22Rv1 (cell line): ENCODE results near the gene NLN.

Experiments
- H3K27ac ChIP-seq: fragments of 450-650 bp; 2 replicates; pipeline ENCODE4 v1.5.1; 2017
- CTCF ChIP-seq: fragments of 450-650 bp; IDR thresholded peaks from 2 replicates; pipeline ENCODE4 v1.5.1; 2017; ENCODE audit warnings: mild to moderate bottlenecking
- ZFX ChIP-seq: fragments of 450-650 bp; IDR thresholded peaks from 2 replicates; pipeline ENCODE4 v1.6.1; 2017; ENCODE audit warnings: antibody characterized with exemption, borderline replicate concordance

NLN gene

GRCh38 chr5:65811885-65812284 is 89.9 kb downstream of the NLN start:
- TF ChIP-seq CTCF = no peak
- no peak for TF ChIP-seq ZFX
- no peak overlapping the region for H3K27ac ChIP-seq

GRCh38 chr5:65812648-65813047 is 90.6 kb downstream of the NLN start:
- TF ChIP-seq CTCF (no peak), ZFX (no peak)

GRCh38 chr5:65813174-65813573 is 91.2 kb downstream of the NLN start:
- TF ChIP-seq ZFX (no peak), CTCF (no peak)

More at GRCh38 chr5:65812648-65813047, 90.6 kb downstream of the NLN start:
- no peak overlapping the region for H3K27ac ChIP-seq

GRCh38 chr5:65815161-65815560 is 93.2 kb downstream of the NLN start:
- no peak for TF ChIP-seq ZFX
- H3K27ac ChIP-seq = no peak overlapping the region

More at GRCh38 chr5:65813174-65813573, 91.2 kb downstream of the NLN start:
- H3K27ac ChIP-seq = no peak overlapping the region

DNA sequence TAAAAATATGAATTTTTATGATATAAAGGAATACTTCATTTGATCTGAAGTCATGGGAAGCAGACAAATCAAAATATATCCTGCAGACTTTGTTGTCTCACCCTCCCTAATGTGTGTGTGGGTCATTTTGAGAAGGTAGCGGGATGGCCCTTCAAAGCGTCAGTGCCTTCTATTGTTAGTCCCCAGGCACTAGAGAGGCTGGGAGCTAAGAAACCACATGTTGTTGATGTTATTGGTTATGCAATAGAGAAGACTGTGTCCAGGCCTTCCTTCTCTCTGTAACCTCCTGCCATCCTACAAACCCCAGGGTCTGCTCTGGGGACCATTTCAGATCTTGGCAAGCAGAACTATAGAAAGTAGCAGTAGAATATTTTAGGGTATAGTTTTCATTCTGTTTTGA is 94.7 kb downstream of the NLN start:
- no peak for TF ChIP-seq ZFX
- TF ChIP-seq CTCF = no peak
- H3K27ac ChIP-seq = no peak overlapping the region

GRCh38 chr5:65817931-65818330 is 95.9 kb downstream of the NLN start:
- H3K27ac ChIP-seq = no peak overlapping the region
- no peak for TF ChIP-seq CTCF
- TF ChIP-seq ZFX = no peak

GRCh38 chr5:65818592-65818991 is 96.6 kb downstream of the NLN start:
- no peak for TF ChIP-seq ZFX
- no peak for TF ChIP-seq CTCF
- no peak overlapping the region for H3K27ac ChIP-seq

DNA sequence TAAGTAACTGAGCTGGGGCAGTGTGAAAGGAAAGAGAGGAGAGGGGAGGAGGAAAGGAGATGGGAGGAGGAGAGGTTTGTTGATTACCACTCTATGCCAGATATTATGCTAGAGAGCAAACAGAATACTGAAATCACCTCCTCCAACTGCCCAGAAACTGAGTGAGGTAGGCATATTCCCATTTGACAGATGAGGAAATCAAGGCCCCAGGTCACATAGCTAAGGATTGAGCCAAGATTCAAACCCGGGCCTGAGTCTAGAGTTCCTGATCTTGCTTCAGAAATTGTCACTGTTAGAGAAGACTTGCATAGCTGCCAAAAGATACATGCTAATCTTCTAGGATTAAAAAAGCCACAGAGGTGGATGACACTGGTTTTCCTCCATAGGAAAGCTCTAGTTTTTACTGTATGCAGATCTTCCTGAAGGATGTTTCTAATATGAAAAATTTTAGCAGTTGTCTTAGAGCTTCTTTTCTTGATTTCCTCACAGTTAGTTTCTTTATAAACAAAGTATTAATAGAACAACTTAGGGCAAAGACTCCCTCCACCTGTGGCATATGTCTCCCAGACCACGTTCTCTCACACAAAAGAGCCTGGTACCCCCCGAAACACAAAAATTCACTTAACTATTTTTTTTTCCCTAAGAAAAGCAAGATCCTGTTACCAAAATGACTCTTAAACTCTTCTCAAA is 97.4 kb downstream of the NLN start:
- no peak overlapping the region for H3K27ac ChIP-seq
- TF ChIP-seq CTCF = no peak
- TF ChIP-seq ZFX = no peak
